ENCODE measurements around the gene HPX.

The HPX gene

DNA sequence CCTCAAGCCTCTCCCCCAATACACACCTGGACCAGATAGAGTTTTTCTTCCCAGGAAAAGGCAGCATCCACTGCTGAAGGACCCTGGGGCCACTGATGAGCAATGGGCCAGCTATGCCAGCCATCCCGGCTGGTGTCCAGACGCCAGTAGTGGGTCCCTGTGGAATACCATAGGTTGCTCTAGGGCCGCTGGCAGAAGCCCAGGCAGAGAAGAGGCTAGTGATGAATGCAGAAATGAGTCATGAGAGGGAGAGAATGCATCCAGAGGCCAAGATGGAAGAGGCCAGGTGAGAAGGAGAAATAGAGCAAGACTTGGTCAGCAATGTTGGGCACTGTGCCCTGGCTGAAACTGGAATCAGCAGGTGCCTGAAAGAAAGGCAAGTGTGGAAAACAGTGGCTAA is 8.9 kb downstream of the HPX start:
- H3K27me3 ChIP-seq: no peaks in the 10 kb centered on the region
- peak; percentile 40 for DNase-seq
- H3K9me3 ChIP-seq: no peaks in the 10 kb centered on the region
- no peak overlapping the region for H3K4me3 ChIP-seq (ENCODE audit: low read depth, low read length)
- H3K4me1 ChIP-seq: no peaks in the 10 kb centered on the region
- no peaks in the 10 kb centered on the region for H3K36me3 ChIP-seq
- TF ChIP-seq, protein P1, sequence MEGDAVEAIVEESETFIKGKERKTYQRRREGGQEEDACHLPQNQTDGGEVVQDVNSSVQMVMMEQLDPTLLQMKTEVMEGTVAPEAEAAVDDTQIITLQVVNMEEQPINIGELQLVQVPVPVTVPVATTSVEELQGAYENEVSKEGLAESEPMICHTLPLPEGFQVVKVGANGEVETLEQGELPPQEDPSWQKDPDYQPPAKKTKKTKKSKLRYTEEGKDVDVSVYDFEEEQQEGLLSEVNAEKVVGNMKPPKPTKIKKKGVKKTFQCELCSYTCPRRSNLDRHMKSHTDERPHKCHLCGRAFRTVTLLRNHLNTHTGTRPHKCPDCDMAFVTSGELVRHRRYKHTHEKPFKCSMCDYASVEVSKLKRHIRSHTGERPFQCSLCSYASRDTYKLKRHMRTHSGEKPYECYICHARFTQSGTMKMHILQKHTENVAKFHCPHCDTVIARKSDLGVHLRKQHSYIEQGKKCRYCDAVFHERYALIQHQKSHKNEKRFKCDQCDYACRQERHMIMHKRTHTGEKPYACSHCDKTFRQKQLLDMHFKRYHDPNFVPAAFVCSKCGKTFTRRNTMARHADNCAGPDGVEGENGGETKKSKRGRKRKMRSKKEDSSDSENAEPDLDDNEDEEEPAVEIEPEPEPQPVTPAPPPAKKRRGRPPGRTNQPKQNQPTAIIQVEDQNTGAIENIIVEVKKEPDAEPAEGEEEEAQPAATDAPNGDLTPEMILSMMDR (IDR thresholded peaks at IDR 0.05; ENCODE audit: low read depth, low read length): no peak

DNA sequence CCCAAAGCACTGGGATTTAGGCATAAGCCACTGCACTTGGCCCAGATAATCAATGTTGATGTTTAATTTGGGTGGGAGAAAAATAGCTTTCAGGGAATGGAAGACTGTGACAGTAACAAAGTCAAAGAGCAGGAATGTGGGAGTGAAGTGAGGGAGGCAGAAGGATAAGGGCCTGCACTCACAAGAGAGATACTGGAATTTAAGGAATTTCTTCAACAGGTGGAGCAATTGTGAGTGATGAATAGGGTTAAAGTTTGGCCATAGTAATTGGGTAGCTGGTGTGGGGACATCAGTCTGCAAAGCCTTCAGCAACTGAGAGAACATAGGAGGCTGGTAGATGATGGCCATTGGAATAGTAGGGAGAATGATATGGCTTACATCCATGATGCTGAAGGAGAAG is 13.3 kb downstream of the HPX start:
- H3K4me3 ChIP-seq (ENCODE audit: low read depth, low read length): no peak overlapping the region
- TF ChIP-seq, protein P1 (IDR thresholded peaks at IDR 0.05; ENCODE audit: low read depth, low read length): no peak
- no peak for DNase-seq
- H3K9me3 ChIP-seq: no peaks in the 10 kb centered on the region
- H3K4me1 ChIP-seq: no peaks in the 10 kb centered on the region
- no peaks in the 10 kb centered on the region for H3K36me3 ChIP-seq
- H3K27me3 ChIP-seq: no peaks in the 10 kb centered on the region

GRCh38 chr11:6420677-6421076 is 20.1 kb downstream of the HPX start:
- TF ChIP-seq, protein P1 (IDR thresholded peaks at IDR 0.05; ENCODE audit: low read depth, low read length): no peak
- Histone ChIP-seq H3K4me1 (no peaks in the 10 kb centered on the region), H3K9me3 (no peaks in the 10 kb centered on the region), H3K4me3 (ENCODE audit: low read depth, low read length) (no peak overlapping the region), H3K36me3 (no peaks in the 10 kb centered on the region), H3K27me3 (no peaks in the 10 kb centered on the region)
- DNase-seq: no peak

DNA sequence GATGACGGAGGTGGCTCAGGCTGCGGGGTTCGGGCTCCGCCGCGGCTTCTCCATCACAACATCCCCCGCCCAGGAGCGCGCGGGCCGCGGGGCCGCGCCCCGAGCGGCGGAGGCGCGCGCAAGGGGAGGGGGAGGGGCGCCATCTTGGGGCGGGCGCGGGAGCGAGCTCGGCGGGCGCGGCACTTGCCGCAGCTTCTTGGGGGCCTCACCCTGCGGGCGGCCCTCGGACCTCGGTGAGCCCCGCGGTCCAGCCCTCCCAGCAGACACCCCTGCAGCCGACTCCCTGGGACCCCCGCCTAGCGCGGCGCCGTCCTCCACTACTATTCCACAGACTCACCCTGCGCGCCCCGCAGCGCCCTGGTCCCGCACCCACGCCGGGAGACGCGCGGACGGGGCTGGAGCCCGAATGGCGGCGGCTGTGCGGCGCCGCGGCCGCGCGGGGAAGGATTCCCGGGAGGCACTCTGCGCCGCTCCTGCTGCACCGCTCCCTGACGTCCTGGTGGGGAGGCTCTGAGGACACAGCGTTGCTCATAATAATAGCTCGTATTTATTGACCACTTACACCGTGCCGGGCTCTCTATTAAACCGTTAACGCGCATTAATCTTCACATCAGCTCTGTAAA is 21.7 kb downstream of the HPX start, which contains the start of gene APBB1:
Gene APBB1 (minus strand): TSS at position 86 of the 623 bp plus-strand sequence. CDS start 7,747 bp downstream, outside the sequence.
- H3K9me3 ChIP-seq: no peaks in the 10 kb centered on the region
- no peaks in the 10 kb centered on the region for H3K27me3 ChIP-seq
- TF ChIP-seq, protein P1 (IDR thresholded peaks at IDR 0.05; ENCODE audit: low read depth, low read length): no peak
- H3K36me3 ChIP-seq: no peaks in the 10 kb centered on the region
- peak within 1 kb of the TSS; percentile 65 for H3K4me3 ChIP-seq (ENCODE audit: low read depth, low read length)
- H3K4me1 ChIP-seq: no peaks in the 10 kb centered on the region
- DNase-seq: peak; percentile 66

DNA sequence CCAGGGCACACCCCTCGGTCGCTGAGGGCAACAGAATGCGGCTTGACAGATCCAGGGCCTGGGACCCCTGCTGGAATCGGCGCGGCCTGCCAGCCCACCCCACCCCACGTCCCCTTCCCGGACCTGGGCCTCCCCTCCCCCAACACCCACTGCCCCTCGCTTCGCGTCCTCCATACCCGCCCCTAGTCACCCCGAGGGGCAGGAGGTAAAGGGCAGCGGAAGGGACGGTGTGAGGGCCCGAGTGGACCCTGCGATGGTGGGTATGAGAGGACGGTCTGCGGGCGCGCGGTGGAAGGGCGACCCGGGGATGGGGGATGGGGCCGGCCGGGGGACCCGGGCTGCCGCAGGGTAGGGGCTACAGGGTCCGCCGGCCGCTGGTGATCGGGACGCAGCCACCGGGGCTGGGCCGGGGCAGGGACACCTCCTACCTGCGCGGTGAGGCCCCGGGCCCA is 22.2 kb downstream of the HPX start:
- peak; percentile 32 for DNase-seq
- H3K27me3 ChIP-seq: no peaks in the 10 kb centered on the region
- no peaks in the 10 kb centered on the region for H3K4me1 ChIP-seq
- no peaks in the 10 kb centered on the region for H3K9me3 ChIP-seq
- TF ChIP-seq, protein P1 (IDR thresholded peaks at IDR 0.05; ENCODE audit: low read depth, low read length): no peak
- H3K4me3 ChIP-seq (ENCODE audit: low read depth, low read length): peak overlapping the region; percentile 65
- no peaks in the 10 kb centered on the region for H3K36me3 ChIP-seq

DNA sequence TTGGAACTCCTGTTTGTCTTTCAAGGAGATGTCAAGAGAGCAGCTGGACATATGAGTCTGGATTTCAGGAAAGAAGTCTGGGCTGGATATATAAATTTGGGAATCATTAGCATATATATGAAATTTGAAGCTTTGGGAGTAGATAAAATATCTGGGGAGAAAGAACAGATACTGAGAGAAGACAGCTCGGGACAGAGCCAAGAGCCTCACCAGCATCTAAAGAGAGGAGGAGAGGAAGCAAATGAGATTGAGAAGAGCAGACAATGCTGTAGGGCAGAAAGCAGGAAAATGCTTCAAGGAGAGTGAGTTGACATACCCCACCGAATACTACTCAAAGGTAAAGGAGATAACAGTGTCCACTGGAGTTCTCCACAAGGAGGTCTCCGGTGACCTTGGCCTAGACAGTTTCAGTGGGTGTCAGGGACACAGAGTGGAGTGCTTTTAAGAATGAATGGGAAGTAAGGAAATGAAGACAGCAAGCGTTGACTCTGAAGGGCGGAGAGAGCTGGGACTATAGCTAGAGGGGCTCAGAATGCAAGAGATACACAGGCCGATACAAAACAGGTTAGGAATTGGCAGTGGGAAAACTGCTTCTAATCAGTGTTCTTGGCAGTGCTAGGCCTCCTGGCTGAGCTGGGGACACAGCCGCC is 22.8 kb downstream of the HPX start:
- TF ChIP-seq, protein P1 (IDR thresholded peaks at IDR 0.05; ENCODE audit: low read depth, low read length): no peak
- Histone ChIP-seq H3K4me3 (ENCODE audit: low read depth, low read length) (peak overlapping the region; percentile 65), H3K4me1 (no peaks in the 10 kb centered on the region), H3K9me3 (no peaks in the 10 kb centered on the region), H3K27me3 (no peaks in the 10 kb centered on the region), H3K36me3 (no peaks in the 10 kb centered on the region)
- no peak for DNase-seq

Measured in BE2C (cell line).